ENCODE measurements around the gene SIRT3. TPM values are rescaled to one million over a fixed set of nuclear protein-coding genes. Genes with fewer than 3 reads are reported as not detected.

The SIRT3 gene
- total and polyA plus RNA-seq, 2 of the 13 experiments (the other 11 are each of a cell fraction or from before 2014, with no cell fraction given), result 15.1 to 18.2 TPM

DNA sequence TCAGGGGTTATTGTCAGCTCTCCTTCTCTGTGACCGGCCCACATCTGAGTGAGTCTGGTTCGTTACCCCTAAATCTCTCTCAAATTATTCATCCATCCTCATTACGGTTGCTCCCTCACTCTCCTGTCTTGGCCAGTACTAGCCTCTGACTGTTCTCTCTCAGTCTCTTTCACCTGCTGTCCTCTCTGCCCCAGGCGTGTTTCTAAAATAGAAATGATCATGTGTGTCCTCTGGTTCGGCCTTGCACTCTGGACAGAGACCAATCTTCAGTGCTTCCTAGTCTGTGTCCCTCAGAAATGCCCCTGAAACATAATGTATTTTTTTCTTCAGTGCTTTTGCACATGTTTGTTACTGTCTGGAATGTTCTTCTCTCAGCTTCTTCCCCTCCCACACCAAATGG is 5.5 kb upstream of the SIRT3 start:
- intact Hi-C loops (cut with micrococcal nuclease; ENCODE audit: unreplicated experiment), result no loop called here
- no peaks in the 10 kb centered on the region; a peak in 1 of 5 replicates for H3K27me3 ChIP-seq (ENCODE audit: control insufficient read depth in 1 of 2, insufficient read depth in 2 of 2, low read length in 2 of 2)
- H3K36me3 ChIP-seq (replicated peaks in 1 of 2; ENCODE audit: control insufficient read depth in 1 of 2, insufficient read depth in 2 of 2, low read length in 2 of 2), result peaks cover 9 to 52% of the 10 kb centered on the region in 2 experiments; a peak in 4 of 5 replicates
- no peak for ATAC-seq
- BruUV-seq (replicated peaks), result no TSS peak
- no peak overlapping the region for H3K9ac ChIP-seq (ENCODE audit: insufficient read depth, low read depth, low read length)
- H3K4me2 ChIP-seq (ENCODE audit: low read depth, low read length), result no peak overlapping the region
- peaks cover 23% of the 10 kb centered on the region for H3K79me2 ChIP-seq (ENCODE audit: insufficient read depth, low read length)
- TF ChIP-seq ELF4 (CRISPR knock-in tag; IDR thresholded peaks at IDR 0.05; ENCODE audit: borderline replicate concordance) (no peak), SPEN (CRISPR knock-in tag; IDR thresholded peaks at IDR 0.05; ENCODE audit: low read depth) (no peak), RFX1 (IDR thresholded peaks at IDR 0.05) (no peak), TBX3 (IDR thresholded peaks at IDR 0.05; ENCODE audit: borderline replicate concordance) (no peak), SP1 (IDR thresholded peaks at IDR 0.05) (no peak), SP1 (CRISPR knock-in tag; IDR thresholded peaks at IDR 0.05) (no peak), GABPB1 (CRISPR knock-in tag; IDR thresholded peaks at IDR 0.05) (no peak), CCAR2 (optimal IDR thresholded peaks at IDR 0.05; ENCODE audit: low read depth, low read length) (no peak), CREB1 (IDR thresholded peaks at IDR 0.05) (no peak), CREB1 (CRISPR knock-in tag; IDR thresholded peaks at IDR 0.05) (no peak), ZSCAN21 (CRISPR knock-in tag; IDR thresholded peaks at IDR 0.05; ENCODE audit: borderline replicate concordance) (no peak), NR2C2 (CRISPR knock-in tag; IDR thresholded peaks at IDR 0.05; ENCODE audit: borderline replicate concordance) (no peak)
- TF ChIP-seq, protein P1, sequence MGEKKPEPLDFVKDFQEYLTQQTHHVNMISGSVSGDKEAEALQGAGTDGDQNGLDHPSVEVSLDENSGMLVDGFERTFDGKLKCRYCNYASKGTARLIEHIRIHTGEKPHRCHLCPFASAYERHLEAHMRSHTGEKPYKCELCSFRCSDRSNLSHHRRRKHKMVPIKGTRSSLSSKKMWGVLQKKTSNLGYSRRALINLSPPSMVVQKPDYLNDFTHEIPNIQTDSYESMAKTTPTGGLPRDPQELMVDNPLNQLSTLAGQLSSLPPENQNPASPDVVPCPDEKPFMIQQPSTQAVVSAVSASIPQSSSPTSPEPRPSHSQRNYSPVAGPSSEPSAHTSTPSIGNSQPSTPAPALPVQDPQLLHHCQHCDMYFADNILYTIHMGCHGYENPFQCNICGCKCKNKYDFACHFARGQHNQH (CRISPR knock-in tag; IDR thresholded peaks at IDR 0.05), result no peak
- TF ChIP-seq, protein P2, sequence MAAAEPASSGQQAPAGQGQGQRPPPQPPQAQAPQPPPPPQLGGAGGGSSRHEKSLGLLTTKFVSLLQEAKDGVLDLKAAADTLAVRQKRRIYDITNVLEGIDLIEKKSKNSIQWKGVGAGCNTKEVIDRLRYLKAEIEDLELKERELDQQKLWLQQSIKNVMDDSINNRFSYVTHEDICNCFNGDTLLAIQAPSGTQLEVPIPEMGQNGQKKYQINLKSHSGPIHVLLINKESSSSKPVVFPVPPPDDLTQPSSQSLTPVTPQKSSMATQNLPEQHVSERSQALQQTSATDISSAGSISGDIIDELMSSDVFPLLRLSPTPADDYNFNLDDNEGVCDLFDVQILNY (CRISPR knock-in tag; conservative IDR thresholded peaks at IDR 0.05), result no peak
- TF ChIP-seq, protein P3, sequence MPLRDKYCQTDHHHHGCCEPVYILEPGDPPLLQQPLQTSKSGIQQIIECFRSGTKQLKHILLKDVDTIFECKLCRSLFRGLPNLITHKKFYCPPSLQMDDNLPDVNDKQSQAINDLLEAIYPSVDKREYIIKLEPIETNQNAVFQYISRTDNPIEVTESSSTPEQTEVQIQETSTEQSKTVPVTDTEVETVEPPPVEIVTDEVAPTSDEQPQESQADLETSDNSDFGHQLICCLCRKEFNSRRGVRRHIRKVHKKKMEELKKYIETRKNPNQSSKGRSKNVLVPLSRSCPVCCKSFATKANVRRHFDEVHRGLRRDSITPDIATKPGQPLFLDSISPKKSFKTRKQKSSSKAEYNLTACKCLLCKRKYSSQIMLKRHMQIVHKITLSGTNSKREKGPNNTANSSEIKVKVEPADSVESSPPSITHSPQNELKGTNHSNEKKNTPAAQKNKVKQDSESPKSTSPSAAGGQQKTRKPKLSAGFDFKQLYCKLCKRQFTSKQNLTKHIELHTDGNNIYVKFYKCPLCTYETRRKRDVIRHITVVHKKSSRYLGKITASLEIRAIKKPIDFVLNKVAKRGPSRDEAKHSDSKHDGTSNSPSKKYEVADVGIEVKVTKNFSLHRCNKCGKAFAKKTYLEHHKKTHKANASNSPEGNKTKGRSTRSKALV (CRISPR knock-in tag; IDR thresholded peaks at IDR 0.05), result no peak
- TF ChIP-seq, protein P4, sequence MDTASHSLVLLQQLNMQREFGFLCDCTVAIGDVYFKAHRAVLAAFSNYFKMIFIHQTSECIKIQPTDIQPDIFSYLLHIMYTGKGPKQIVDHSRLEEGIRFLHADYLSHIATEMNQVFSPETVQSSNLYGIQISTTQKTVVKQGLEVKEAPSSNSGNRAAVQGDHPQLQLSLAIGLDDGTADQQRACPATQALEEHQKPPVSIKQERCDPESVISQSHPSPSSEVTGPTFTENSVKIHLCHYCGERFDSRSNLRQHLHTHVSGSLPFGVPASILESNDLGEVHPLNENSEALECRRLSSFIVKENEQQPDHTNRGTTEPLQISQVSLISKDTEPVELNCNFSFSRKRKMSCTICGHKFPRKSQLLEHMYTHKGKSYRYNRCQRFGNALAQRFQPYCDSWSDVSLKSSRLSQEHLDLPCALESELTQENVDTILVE (CRISPR knock-in tag; IDR thresholded peaks at IDR 0.05), result no peak
- no peak overlapping the region for H3K27ac ChIP-seq (ENCODE audit: extremely low read length, insufficient read depth, low read length)
- peaks cover 15% of the 10 kb centered on the region for H3K4me1 ChIP-seq (ENCODE audit: insufficient read depth, low read length)
- in situ Hi-C loops (cut with HindIII; ENCODE audit: extremely low pct_ligation_motif_present, low pct_unique_long_range_greater_than_20kb), result no loop called here
- H3K9me3 ChIP-seq (ENCODE audit: low read length), result no peaks in the 10 kb centered on the region
- 97% methylated on average over 5 of the region's 5 CpGs for WGBS (ENCODE audit: low lambda C conversion rate)
- ChIA-PET POLR2A (no interaction called here), CTCF (ENCODE audit: low intra/inter-chr PET ratio, low total read pairs) (no interaction called here)
- no peak overlapping the region for H2AFZ ChIP-seq (ENCODE audit: low read length)
- FAIRE-seq, result no peak
- no peak overlapping the region for H3K4me3 ChIP-seq (replicated peaks in 1 of 3; ENCODE audit: insufficient read depth in 1 of 3, low read depth in 2 of 3, low read length in 3 of 3)
- no peak for DNase-seq (ENCODE audit: low spot score)
- no peaks in the 10 kb centered on the region for H4K20me1 ChIP-seq (ENCODE audit: insufficient read depth, low read length)
